Liver (tissue), 3 donors: ENCODE data around the gene MED23.

Source experiments
- JUND ChIP-seq, 2 donors: IDR thresholded peaks; 2 replicates each; pipeline ENCODE4 v1.6.1; 2016; ENCODE audit warnings: antibody characterized with exemption in 2 of 2
- NR2F2 ChIP-seq: IDR thresholded peaks from 2 replicates; pipeline ENCODE4 v1.6.1; 2016; ENCODE audit warnings: antibody characterized with exemption
- RAD21 ChIP-seq, 2 donors: IDR thresholded peaks; 2 replicates each; pipeline ENCODE4 v1.6.1; 2016; ENCODE audit warnings: antibody characterized with exemption in 2 of 2, mild to moderate bottlenecking in 2 of 2
- TF ChIP-seq, protein P1 (sequence below): IDR thresholded peaks from 2 replicates; pipeline ENCODE4 v1.6.1; 2016; ENCODE audit warnings: antibody characterized with exemption, mild to moderate bottlenecking
- TF ChIP-seq, protein P2 (sequence below): fragments of 150-350 bp; IDR thresholded peaks from 2 replicates; pipeline ENCODE4 v1.5.1; 2017; ENCODE audit warnings: improper control_type of control experiment, low read depth, low read length; ENCODE audit not compliant: missing input control
- donor health status: healthy.
- donor health status: healthy.

DNA sequence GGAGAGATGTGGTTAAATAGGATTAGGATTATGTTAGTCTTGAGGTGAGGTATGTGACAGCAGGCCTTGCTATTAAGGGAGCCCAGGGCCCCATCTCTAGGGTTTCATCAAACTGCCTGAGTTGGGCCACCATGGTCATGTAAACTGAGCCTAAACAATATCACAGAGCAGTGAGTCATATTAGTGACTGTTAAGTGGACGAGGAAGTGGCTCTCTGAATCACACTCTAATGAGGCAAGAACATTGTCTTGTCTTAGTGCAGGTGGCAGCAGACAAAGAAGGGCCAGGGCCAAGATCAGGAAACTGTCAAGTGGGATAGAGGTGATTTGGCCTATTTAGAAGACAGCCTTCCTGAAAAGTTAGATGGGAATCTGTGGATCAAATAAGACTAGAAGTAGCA lies 32.2 kb upstream of the MED23 start:
- TF ChIP-seq, protein P1, sequence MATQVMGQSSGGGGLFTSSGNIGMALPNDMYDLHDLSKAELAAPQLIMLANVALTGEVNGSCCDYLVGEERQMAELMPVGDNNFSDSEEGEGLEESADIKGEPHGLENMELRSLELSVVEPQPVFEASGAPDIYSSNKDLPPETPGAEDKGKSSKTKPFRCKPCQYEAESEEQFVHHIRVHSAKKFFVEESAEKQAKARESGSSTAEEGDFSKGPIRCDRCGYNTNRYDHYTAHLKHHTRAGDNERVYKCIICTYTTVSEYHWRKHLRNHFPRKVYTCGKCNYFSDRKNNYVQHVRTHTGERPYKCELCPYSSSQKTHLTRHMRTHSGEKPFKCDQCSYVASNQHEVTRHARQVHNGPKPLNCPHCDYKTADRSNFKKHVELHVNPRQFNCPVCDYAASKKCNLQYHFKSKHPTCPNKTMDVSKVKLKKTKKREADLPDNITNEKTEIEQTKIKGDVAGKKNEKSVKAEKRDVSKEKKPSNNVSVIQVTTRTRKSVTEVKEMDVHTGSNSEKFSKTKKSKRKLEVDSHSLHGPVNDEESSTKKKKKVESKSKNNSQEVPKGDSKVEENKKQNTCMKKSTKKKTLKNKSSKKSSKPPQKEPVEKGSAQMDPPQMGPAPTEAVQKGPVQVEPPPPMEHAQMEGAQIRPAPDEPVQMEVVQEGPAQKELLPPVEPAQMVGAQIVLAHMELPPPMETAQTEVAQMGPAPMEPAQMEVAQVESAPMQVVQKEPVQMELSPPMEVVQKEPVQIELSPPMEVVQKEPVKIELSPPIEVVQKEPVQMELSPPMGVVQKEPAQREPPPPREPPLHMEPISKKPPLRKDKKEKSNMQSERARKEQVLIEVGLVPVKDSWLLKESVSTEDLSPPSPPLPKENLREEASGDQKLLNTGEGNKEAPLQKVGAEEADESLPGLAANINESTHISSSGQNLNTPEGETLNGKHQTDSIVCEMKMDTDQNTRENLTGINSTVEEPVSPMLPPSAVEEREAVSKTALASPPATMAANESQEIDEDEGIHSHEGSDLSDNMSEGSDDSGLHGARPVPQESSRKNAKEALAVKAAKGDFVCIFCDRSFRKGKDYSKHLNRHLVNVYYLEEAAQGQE, result no peak
- TF ChIP-seq, protein P2, sequence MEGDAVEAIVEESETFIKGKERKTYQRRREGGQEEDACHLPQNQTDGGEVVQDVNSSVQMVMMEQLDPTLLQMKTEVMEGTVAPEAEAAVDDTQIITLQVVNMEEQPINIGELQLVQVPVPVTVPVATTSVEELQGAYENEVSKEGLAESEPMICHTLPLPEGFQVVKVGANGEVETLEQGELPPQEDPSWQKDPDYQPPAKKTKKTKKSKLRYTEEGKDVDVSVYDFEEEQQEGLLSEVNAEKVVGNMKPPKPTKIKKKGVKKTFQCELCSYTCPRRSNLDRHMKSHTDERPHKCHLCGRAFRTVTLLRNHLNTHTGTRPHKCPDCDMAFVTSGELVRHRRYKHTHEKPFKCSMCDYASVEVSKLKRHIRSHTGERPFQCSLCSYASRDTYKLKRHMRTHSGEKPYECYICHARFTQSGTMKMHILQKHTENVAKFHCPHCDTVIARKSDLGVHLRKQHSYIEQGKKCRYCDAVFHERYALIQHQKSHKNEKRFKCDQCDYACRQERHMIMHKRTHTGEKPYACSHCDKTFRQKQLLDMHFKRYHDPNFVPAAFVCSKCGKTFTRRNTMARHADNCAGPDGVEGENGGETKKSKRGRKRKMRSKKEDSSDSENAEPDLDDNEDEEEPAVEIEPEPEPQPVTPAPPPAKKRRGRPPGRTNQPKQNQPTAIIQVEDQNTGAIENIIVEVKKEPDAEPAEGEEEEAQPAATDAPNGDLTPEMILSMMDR, result no peak
- TF ChIP-seq JUND (IDR thresholded peaks at IDR 0.05) (no peak), RAD21 (IDR thresholded peaks at IDR 0.05) (no peak), NR2F2 (no peak)
